Measurements from ENCODE around the gene FDX1. TPM values are rescaled to one million over a fixed set of nuclear protein-coding genes. Genes with fewer than 3 reads are reported as not detected.

FDX1 gene
- total RNA-seq, 1 experiment from 2014 or later, result 9.9 TPM

DNA sequence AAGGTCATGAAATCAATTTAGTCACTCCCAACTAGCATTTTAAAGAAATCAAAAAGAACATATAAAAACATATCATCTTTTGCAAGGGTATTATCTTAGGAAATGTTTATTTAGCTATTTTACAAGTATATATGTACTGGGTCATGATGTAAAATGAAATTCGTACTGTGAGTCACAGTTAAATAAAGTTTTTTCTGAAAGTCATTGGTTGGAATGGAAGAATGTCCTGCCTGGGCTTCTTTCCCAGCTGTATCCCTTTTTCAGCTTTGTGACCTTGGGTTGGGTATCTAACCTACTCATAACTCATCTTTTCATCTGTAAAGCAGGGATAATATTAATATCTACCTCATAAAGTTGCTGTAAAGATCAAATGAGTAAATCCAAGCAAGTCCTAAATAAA, 15.7 kb downstream of the FDX1 start:
- H3K4me1 Mint-ChIP-seq, result no peaks in the 10 kb centered on the region
- peaks cover 19% of the 10 kb centered on the region for H3K9me3 Mint-ChIP-seq
- no peaks in the 10 kb centered on the region for H3K27me3 Mint-ChIP-seq (ENCODE audit: low read depth)
- POLR2A ChIA-PET, result no interaction called here
- ATAC-seq (no peak), DNase-seq (ENCODE audit: low spot score) (no peak)
- no peak for TF ChIP-seq ZNF263 (CRISPR knock-in tag; IDR thresholded peaks at IDR 0.05; ENCODE audit: low read depth)
- TF ChIP-seq ZNF416 (CRISPR knock-in tag; IDR thresholded peaks at IDR 0.05), result no peak
- no peak for TF ChIP-seq GABPB1 (CRISPR knock-in tag; IDR thresholded peaks at IDR 0.05)
- no peak for TF ChIP-seq RELA (CRISPR knock-in tag; IDR thresholded peaks at IDR 0.05; ENCODE audit: borderline replicate concordance)
- TF ChIP-seq, protein P1, sequence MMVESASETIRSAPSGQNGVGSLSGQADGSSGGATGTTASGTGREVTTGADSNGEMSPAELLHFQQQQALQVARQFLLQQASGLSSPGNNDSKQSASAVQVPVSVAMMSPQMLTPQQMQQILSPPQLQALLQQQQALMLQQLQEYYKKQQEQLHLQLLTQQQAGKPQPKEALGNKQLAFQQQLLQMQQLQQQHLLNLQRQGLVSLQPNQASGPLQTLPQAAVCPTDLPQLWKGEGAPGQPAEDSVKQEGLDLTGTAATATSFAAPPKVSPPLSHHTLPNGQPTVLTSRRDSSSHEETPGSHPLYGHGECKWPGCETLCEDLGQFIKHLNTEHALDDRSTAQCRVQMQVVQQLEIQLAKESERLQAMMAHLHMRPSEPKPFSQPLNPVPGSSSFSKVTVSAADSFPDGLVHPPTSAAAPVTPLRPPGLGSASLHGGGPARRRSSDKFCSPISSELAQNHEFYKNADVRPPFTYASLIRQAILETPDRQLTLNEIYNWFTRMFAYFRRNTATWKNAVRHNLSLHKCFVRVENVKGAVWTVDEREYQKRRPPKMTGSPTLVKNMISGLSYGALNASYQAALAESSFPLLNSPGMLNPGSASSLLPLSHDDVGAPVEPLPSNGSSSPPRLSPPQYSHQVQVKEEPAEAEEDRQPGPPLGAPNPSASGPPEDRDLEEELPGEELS (CRISPR knock-in tag; IDR thresholded peaks at IDR 0.05), result no peak
- TF ChIP-seq, protein P2, sequence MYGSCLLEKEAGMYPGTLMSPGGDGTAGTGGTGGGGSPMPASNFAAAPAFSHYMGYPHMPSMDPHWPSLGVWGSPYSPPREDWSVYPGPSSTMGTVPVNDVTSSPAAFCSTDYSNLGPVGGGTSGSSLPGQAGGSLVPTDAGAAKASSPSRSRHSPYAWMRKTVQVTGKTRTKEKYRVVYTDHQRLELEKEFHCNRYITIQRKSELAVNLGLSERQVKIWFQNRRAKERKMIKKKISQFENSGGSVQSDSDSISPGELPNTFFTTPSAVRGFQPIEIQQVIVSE (CRISPR knock-in tag; IDR thresholded peaks at IDR 0.05; ENCODE audit: borderline replicate concordance), result no peak
- TF ChIP-seq MXD4 (CRISPR knock-in tag; IDR thresholded peaks at IDR 0.05; ENCODE audit: borderline replicate concordance), result no peak
- peaks cover 33% of the 10 kb centered on the region for H3K36me3 Mint-ChIP-seq
- CTCF ChIA-PET, result interaction anchor here (0.5 to 1.2 kb wide), 5 partner anchors 10 to 785 kb away, joined by 3 to 5 read pairs (median 3); no protein-coding TSS in a partner anchor
- H3K4me3 Mint-ChIP-seq, result no peak overlapping the region
- H3K27ac Mint-ChIP-seq, result no peak overlapping the region

DNA sequence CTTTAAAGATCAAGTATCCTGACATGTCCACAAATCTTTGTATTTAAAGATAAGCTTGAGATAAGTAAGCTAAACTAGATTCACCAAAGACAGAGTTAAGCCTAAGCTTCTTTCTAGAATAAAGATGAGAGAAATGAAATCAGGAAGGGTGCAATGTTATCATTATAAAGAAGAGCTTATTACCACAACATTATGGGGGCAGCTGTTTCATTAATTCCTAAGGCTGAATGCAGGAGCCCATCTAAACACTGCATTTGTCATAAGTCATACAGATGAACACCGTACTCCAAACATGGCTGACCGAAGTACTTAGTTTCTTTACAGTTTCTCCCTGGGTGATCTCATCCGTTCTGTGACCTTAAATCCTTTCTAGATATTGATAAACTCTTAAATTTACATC, 16.3 kb downstream of the FDX1 start:
- no peak for DNase-seq (ENCODE audit: low spot score)
- CTCF ChIA-PET, result interaction anchor here (0.8 to 1.2 kb wide), 4 partner anchors 11 to 784 kb away, joined by 3 to 5 read pairs (median 3); no protein-coding TSS in a partner anchor
- ATAC-seq, result no peak
- H3K4me1 Mint-ChIP-seq, result no peaks in the 10 kb centered on the region
- no peak overlapping the region for H3K4me3 Mint-ChIP-seq
- TF ChIP-seq, protein P3, sequence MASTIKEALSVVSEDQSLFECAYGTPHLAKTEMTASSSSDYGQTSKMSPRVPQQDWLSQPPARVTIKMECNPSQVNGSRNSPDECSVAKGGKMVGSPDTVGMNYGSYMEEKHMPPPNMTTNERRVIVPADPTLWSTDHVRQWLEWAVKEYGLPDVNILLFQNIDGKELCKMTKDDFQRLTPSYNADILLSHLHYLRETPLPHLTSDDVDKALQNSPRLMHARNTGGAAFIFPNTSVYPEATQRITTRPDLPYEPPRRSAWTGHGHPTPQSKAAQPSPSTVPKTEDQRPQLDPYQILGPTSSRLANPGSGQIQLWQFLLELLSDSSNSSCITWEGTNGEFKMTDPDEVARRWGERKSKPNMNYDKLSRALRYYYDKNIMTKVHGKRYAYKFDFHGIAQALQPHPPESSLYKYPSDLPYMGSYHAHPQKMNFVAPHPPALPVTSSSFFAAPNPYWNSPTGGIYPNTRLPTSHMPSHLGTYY (CRISPR knock-in tag; IDR thresholded peaks at IDR 0.05), result no peak
- TF ChIP-seq MXD4 (CRISPR knock-in tag; IDR thresholded peaks at IDR 0.05; ENCODE audit: borderline replicate concordance), result no peak
- no peak for TF ChIP-seq JUN (CRISPR knock-in tag; IDR thresholded peaks at IDR 0.05)
- TF ChIP-seq, protein P4, sequence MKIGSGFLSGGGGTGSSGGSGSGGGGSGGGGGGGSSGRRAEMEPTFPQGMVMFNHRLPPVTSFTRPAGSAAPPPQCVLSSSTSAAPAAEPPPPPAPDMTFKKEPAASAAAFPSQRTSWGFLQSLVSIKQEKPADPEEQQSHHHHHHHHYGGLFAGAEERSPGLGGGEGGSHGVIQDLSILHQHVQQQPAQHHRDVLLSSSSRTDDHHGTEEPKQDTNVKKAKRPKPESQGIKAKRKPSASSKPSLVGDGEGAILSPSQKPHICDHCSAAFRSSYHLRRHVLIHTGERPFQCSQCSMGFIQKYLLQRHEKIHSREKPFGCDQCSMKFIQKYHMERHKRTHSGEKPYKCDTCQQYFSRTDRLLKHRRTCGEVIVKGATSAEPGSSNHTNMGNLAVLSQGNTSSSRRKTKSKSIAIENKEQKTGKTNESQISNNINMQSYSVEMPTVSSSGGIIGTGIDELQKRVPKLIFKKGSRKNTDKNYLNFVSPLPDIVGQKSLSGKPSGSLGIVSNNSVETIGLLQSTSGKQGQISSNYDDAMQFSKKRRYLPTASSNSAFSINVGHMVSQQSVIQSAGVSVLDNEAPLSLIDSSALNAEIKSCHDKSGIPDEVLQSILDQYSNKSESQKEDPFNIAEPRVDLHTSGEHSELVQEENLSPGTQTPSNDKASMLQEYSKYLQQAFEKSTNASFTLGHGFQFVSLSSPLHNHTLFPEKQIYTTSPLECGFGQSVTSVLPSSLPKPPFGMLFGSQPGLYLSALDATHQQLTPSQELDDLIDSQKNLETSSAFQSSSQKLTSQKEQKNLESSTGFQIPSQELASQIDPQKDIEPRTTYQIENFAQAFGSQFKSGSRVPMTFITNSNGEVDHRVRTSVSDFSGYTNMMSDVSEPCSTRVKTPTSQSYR (CRISPR knock-in tag; IDR thresholded peaks at IDR 0.05), result no peak
- no peak for TF ChIP-seq NR1H2 (CRISPR knock-in tag; IDR thresholded peaks at IDR 0.05)
- 0 out of 2 replicates have a peak overlapping the region, but pooled peaks have one; percentile 22 for H3K27ac Mint-ChIP-seq
- peaks cover 13% of the 10 kb centered on the region for H3K9me3 Mint-ChIP-seq
- no peaks in the 10 kb centered on the region for H3K27me3 Mint-ChIP-seq (ENCODE audit: low read depth)
- H3K36me3 Mint-ChIP-seq, result peaks cover 27% of the 10 kb centered on the region
- POLR2A ChIA-PET, result no interaction called here

DNA sequence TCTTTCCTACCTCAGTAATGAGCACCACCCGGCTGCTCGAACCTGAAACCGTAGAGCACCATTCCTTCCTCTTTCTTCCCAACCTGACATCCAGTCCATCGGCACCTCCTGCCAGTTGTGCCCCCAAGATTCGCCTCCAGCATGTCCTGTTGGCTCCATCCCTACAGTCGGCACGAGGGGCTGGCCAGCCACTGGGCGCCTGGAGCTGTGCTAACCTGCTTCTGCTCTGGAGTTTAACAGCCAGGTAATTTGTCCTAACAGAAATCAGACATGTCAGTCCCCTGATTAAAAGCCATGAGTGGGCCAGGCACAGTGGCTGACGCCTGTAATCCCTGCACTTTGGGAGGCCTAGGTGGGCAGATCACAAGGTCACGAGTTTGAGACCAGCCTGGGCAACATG, 16.8 kb downstream of the FDX1 start:
- TF ChIP-seq ZNF671 (CRISPR knock-in tag; IDR thresholded peaks at IDR 0.05) (no peak), FOXP1 (CRISPR knock-in tag; IDR thresholded peaks at IDR 0.05; ENCODE audit: borderline replicate concordance) (no peak), GABPB1 (CRISPR knock-in tag; IDR thresholded peaks at IDR 0.05) (no peak), OVOL2 (CRISPR knock-in tag; IDR thresholded peaks at IDR 0.05; ENCODE audit: borderline replicate concordance) (no peak), ZBTB21 (CRISPR knock-in tag; IDR thresholded peaks at IDR 0.05; ENCODE audit: borderline replicate concordance) (no peak)
- TF ChIP-seq, protein P5, sequence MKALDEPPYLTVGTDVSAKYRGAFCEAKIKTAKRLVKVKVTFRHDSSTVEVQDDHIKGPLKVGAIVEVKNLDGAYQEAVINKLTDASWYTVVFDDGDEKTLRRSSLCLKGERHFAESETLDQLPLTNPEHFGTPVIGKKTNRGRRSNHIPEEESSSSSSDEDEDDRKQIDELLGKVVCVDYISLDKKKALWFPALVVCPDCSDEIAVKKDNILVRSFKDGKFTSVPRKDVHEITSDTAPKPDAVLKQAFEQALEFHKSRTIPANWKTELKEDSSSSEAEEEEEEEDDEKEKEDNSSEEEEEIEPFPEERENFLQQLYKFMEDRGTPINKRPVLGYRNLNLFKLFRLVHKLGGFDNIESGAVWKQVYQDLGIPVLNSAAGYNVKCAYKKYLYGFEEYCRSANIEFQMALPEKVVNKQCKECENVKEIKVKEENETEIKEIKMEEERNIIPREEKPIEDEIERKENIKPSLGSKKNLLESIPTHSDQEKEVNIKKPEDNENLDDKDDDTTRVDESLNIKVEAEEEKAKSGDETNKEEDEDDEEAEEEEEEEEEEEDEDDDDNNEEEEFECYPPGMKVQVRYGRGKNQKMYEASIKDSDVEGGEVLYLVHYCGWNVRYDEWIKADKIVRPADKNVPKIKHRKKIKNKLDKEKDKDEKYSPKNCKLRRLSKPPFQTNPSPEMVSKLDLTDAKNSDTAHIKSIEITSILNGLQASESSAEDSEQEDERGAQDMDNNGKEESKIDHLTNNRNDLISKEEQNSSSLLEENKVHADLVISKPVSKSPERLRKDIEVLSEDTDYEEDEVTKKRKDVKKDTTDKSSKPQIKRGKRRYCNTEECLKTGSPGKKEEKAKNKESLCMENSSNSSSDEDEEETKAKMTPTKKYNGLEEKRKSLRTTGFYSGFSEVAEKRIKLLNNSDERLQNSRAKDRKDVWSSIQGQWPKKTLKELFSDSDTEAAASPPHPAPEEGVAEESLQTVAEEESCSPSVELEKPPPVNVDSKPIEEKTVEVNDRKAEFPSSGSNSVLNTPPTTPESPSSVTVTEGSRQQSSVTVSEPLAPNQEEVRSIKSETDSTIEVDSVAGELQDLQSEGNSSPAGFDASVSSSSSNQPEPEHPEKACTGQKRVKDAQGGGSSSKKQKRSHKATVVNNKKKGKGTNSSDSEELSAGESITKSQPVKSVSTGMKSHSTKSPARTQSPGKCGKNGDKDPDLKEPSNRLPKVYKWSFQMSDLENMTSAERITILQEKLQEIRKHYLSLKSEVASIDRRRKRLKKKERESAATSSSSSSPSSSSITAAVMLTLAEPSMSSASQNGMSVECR (CRISPR knock-in tag; IDR thresholded peaks at IDR 0.05; ENCODE audit: borderline replicate concordance), result no peak
- TF ChIP-seq, protein P4 (CRISPR knock-in tag; IDR thresholded peaks at IDR 0.05), result no peak
- Mint-ChIP-seq H3K27ac (peak overlapping the region; percentile 22; the same call in 1 of the 2 replicates), H3K4me3 (no peak overlapping the region), H3K27me3 (ENCODE audit: low read depth) (no peaks in the 10 kb centered on the region), H3K4me1 (no peaks in the 10 kb centered on the region), H3K9me3 (peaks cover 8% of the 10 kb centered on the region), H3K36me3 (peaks cover 21% of the 10 kb centered on the region)
- ATAC-seq (no peak), DNase-seq (ENCODE audit: low spot score) (no peak)
- ChIA-PET POLR2A (no interaction called here), CTCF (interaction anchor here (0.6 to 1.2 kb wide), 8 partner anchors 11 to 1304 kb away, joined by 3 to 5 read pairs (median 3); no protein-coding TSS in a partner anchor)

All from WTC11 (cell line).